ENCODE data around the gene TMEM30B. TPM values are rescaled to one million over a fixed set of nuclear protein-coding genes. Genes with fewer than 3 reads are reported as not detected.

TMEM30B gene
- total and polyA plus RNA-seq, 2 of the 4 experiments (the other 2 are of a cell fraction), result 0.03 TPM; not detected in 1

GRCh38 chr14:61260939-61261776 lies 20.0 kb downstream of the TMEM30B start:
- H3K79me1 ChIP-seq (ENCODE audit: low read depth in 1 of 2, low read length in 2 of 2), result no peaks in the 10 kb centered on the region
- H2BK15ac ChIP-seq (ENCODE audit: low read depth, low read length), result peak overlapping the region; percentile 72; the same call in 2 of the 3 replicates
- H3K4me1 ChIP-seq (ENCODE audit: control insufficient read depth, insufficient read depth, low read length), result peaks cover 10% of the 10 kb centered on the region
- no peak overlapping the region for H3K27ac ChIP-seq (ENCODE audit: insufficient read depth, low read length)
- peak overlapping the region; percentile 94 for H3K4ac ChIP-seq (ENCODE audit: low read depth, low read length)
- H3K56ac ChIP-seq (ENCODE audit: extremely low read depth, insufficient read depth, low read length), result peak overlapping the region; percentile 22; the same call in 1 of the 2 replicates
- peak overlapping the region; percentile 96 for H2BK20ac ChIP-seq (ENCODE audit: low read depth, low read length)
- ChIA-PET CTCF (interaction anchor here (0.9 to 1.4 kb wide), 4 partner anchors 22 to 693 kb away, joined by 3 read pairs; no protein-coding TSS in a partner anchor), POLR2A (ENCODE audit: unreplicated experiment) (no interaction called here)
- no peak overlapping the region for H3K4me3 ChIP-seq (ENCODE audit: insufficient read depth, low read depth, low read length)
- intact Hi-C loops (cut with micrococcal nuclease), result no loop called here
- no CpG with 5 or more reads among the region's 8 CpGs for WGBS, 2 experiments (ENCODE audit: extremely low coverage in 2 of 2, insufficient read length in 1 of 2)
- H4K5ac ChIP-seq (ENCODE audit: low read depth, low read length), result peak overlapping the region; percentile 70; the same call in 1 of the 2 replicates
- BruUV-seq (replicated peaks), result no TSS peak
- peak; percentile 90 for DNase-seq
- ATAC-seq (ENCODE audit: low read depth), result no peak
- no peak overlapping the region for H3K4me2 ChIP-seq (ENCODE audit: low read depth, low read length)
- no peaks in the 10 kb centered on the region for H4K20me1 ChIP-seq (ENCODE audit: insufficient read depth, low read length)
- H2BK120ac ChIP-seq (ENCODE audit: low read depth, low read length), result peak overlapping the region; percentile 96
- peak overlapping the region; percentile 61 for H2BK5ac ChIP-seq (ENCODE audit: low read depth, low read length, poor library complexity, severe bottlenecking)
- peak overlapping the region; percentile 89; the same call in 1 of the 2 replicates for H4K91ac ChIP-seq (ENCODE audit: insufficient read depth, low read depth, low read length)
- H3K36me3 ChIP-seq (ENCODE audit: control insufficient read depth, insufficient read depth, low read length), result no peaks in the 10 kb centered on the region
- peak overlapping the region; percentile 54; the same call in 1 of the 2 replicates for H3K23ac ChIP-seq (ENCODE audit: low read depth, low read length)
- H2AK9ac ChIP-seq (replicated peaks; ENCODE audit: low read depth, low read length, poor library complexity), result no peak overlapping the region
- peak overlapping the region; percentile 63; the same call in 1 of the 2 replicates for H2AK5ac ChIP-seq (ENCODE audit: low read depth, low read length)
- in situ Hi-C loops (cut with MboI; ENCODE audit: low sequenced_read_pairs), result no loop called here
- H3K27me3 ChIP-seq (ENCODE audit: control insufficient read depth, insufficient read depth, low read length), result no peaks in the 10 kb centered on the region
- dilution Hi-C loops (cut with HindIII; ENCODE audit: low sequenced_read_pairs, unreplicated experiment), result no loop called here
- H3K9me3 ChIP-seq (ENCODE audit: control insufficient read depth, insufficient read depth, low read length), result no peaks in the 10 kb centered on the region
- H3K9ac ChIP-seq (ENCODE audit: low read depth, low read length), result no peak overlapping the region
- H3K9me1 ChIP-seq (ENCODE audit: insufficient read depth, low read length), result peaks cover 7% of the 10 kb centered on the region
- peak overlapping the region; percentile 80; the same call in 1 of the 2 replicates for H3K14ac ChIP-seq (replicated peaks; ENCODE audit: low read depth, low read length)
- H3K18ac ChIP-seq (ENCODE audit: low read depth, low read length), result peak overlapping the region; percentile 74; the same call in 1 of the 2 replicates
- no peak overlapping the region for H2AFZ ChIP-seq (replicated peaks; ENCODE audit: low read length, poor library complexity)
- peak overlapping the region in 1 of 2 experiments; percentile 68; a peak in 2 of 4 replicates for H4K8ac ChIP-seq (ENCODE audit: low read depth in 2 of 2, low read length in 2 of 2)
- no peak for TF ChIP-seq MXI1 (IDR thresholded peaks at IDR 0.05; ENCODE audit: borderline replicate concordance, low read depth, low read length)
- TF ChIP-seq ELK1 (IDR thresholded peaks at IDR 0.05; ENCODE audit: borderline replicate concordance, low read depth, low read length), result no peak
- no peak for TF ChIP-seq USF2 (IDR thresholded peaks at IDR 0.05; ENCODE audit: low read depth, low read length)
- TF ChIP-seq MAFK (IDR thresholded peaks at IDR 0.05; ENCODE audit: low read depth, low read length), result peak; percentile 40
- peak; percentile 95 for TF ChIP-seq BHLHE40 (IDR thresholded peaks at IDR 0.05; ENCODE audit: low read depth, low read length)
- TF ChIP-seq NFE2L2 (IDR thresholded peaks at IDR 0.05; ENCODE audit: low read depth, low read length), result no peak
- TF ChIP-seq SMC3 (IDR thresholded peaks at IDR 0.05; ENCODE audit: low read depth, low read length), result no peak
- peak; percentile 79 for TF ChIP-seq FOS (IDR thresholded peaks at IDR 0.05; ENCODE audit: low read depth, low read length)
- no peak for TF ChIP-seq RFX5 (IDR thresholded peaks at IDR 0.05; ENCODE audit: low read depth, low read length)
- no peak for TF ChIP-seq RAD21 (IDR thresholded peaks at IDR 0.05; ENCODE audit: low read length)
- TF ChIP-seq MAZ (IDR thresholded peaks at IDR 0.05; ENCODE audit: borderline replicate concordance, low read depth, low read length), result no peak
- TF ChIP-seq CHD1 (IDR thresholded peaks at IDR 0.05; ENCODE audit: low read depth, low read length), result no peak
- TF ChIP-seq CEBPB (IDR thresholded peaks at IDR 0.05; ENCODE audit: low read depth, low read length), result peak; percentile 13; the same call in 1 of the 2 replicates
- TF ChIP-seq RCOR1 (IDR thresholded peaks at IDR 0.05; ENCODE audit: insufficient replicate concordance, low read length), result no peak

Data from IMR-90 (cell line).